Measurements from ENCODE around the gene NECTIN3.

The NECTIN3 gene

DNA sequence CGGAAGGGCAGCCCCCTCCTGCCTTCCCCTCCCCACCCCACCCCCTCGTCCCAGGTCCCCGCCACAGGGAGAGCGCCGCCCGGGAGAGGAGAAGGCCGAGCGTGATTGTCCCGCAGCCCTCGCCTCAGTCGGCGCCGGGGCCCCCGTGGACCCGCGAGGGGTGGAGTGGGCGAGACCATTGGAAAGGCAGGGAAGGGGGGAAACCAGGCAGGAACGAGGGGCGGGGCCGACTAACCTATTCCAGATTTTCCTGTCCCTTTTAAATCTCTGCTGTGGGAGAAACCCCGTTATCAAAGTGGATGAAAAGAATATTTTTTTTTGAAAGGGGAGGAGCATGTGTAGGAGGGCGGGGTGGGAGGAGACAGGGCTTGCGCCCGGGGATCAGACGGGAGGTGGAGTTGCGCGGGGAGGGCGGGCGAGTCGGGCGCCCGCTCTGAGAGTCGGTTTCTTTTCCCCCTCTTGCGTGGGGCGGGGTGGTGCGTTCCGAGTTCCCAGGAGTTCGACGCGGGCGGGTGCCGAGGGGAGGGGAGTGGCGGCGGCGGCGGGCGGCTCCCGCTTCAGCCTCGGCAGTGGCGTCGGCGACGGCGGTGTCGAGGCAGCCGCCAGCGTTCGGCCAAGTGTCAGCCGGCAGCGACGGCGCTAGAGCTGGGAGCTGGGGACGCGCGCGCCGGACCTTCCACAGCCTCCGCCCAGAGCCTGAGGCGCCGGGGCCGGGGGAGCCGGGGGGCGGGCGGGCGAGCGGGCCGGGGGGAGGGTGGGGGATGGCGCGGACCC is at the start of gene NECTIN3:
Gene NECTIN3 (plus strand): TSS at position 560 of the 774 bp plus-strand sequence. CDS start 202 bp downstream, at position 762.
- peak; percentile 75 for DNase-seq

GRCh38 chr3:111027868-111028267 is 43.7 kb upstream of the NECTIN3 start:
- DNase-seq = no peak

DNA sequence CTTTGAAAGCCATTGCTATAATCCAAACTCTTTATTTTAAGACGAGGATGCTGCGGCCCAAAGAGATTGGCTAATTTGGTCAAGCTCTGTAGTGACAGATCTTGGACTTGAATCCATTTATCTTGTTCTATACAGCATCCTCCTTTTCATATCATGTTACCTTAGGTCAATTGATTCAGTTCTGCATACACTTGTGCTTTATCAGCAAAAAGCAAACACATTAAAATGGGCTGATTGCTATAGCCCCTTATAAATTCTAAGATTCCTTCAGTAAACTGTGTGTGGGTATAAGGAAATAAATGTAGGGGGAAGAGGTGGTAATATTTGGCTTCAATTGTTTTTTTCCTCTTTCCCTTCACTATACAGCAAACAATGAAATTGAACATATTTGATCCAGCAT is 40.1 kb upstream of the NECTIN3 start:
- no peak for DNase-seq

- no peak for DNase-seq
Observed at GRCh38 chr3:111032677-111033076, 38.9 kb upstream of the NECTIN3 start.

GRCh38 chr3:111033470-111034050 is 38.1 kb upstream of the NECTIN3 start:
- no peak for DNase-seq

GRCh38 chr3:111035316-111035715 is 36.3 kb upstream of the NECTIN3 start:
- no peak for DNase-seq

GRCh38 chr3:111035902-111036301 is 35.7 kb upstream of the NECTIN3 start:
- DNase-seq = no peak

DNA sequence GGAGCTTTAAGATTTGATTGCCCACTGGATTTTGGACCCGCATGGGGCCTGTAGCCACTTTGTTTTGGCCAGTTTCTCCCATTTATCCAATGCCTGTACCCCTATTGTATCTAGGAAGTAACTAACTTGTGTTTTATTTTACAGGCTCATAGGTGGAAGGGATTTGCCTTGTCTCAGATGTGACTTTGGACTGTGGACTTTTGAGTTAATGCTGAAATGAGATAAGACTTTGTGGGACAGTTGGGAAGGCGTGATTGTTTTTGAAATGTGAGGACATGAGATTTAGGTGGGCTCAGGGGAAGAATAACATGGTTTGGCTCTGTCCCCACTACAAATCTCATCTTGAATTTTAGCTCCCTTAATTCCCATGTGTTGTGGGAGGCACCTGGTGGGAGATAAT is 30.7 kb upstream of the NECTIN3 start:
- no peak for DNase-seq

DNA sequence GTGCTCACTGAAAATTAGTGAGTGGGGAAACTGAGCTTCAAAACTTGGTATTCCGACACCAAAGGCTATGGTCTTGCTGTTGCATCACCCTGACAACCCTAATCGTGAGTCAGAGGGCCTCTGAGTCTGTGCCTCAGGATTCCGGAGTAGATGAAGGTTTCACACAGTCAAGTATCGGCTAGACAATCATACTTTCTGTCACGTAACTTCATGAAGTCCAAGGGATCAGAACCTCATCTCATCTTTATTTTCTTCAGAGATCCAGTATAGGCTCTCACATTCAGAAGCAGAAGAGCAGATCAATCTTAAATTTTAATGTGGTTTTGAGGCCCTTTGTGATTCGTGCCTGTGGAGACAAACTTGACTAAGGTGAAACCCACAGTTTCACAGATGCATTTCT is 26.1 kb upstream of the NECTIN3 start:
- DNase-seq = no peak

DNA sequence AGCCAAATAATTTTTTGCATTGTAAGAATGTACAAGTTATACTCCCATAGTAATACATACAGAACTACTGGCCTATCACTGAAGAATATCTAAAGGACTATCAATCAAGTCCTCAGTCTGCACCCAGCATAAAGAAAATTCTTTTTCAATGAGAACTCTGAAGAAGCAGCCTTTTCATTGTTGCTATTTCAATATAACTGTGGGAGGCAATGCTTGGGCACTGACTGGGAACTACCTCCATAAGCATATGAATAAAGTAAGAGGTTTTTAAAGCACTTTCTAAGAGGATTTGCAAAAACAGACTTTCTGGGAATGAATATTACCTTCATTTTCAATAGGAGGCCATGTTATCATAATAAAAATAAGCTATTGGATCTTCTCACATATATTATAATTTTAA is 24.6 kb upstream of the NECTIN3 start:
- no peak for DNase-seq

- no peak for DNase-seq
Observed at GRCh38 chr3:111047812-111048435, 23.7 kb upstream of the NECTIN3 start.

GRCh38 chr3:111051354-111051753 is 20.3 kb upstream of the NECTIN3 start:
- DNase-seq = no peak

- DNase-seq = no peak
Observed at GRCh38 chr3:111068574-111068973, 3.0 kb upstream of the NECTIN3 start.

DNA sequence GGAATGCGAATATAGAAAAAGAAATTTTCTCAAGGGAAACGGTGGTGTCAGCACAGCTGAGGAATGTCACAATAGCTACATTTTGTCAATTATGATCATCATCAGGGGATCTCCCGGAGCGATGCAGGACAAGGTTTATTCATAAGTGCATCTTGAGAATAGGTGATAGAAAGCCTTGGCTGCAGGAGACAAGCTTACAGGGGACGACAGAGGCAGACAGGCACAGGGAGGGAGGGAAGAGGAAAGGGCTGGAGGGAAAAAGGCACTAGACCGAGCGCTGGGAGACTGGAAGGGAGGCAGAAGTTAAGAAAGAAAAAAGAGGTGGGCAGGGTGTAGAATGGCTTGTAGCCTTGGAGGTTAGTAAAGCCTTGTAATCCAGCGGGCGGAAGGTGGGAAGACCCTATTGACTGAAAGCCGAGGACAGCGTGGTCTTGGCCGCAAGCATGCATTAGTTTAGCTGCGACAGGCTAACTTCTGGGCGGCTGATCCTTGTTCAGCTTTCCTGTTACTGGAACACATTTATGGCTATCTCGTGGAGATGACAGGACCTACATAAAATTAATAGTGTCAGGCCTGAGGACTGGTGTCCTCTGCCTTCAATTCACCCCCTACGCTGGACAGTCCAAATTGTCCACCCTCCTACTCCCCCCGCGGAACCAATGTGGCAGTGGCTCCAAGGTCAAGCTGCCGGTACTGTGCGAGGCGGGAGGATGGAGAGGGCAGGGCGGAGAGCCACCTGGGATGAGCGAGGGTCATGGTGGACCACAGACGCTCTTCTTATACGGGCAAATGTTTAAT is 1.4 kb upstream of the NECTIN3 start:
- no peak for DNase-seq

DNA sequence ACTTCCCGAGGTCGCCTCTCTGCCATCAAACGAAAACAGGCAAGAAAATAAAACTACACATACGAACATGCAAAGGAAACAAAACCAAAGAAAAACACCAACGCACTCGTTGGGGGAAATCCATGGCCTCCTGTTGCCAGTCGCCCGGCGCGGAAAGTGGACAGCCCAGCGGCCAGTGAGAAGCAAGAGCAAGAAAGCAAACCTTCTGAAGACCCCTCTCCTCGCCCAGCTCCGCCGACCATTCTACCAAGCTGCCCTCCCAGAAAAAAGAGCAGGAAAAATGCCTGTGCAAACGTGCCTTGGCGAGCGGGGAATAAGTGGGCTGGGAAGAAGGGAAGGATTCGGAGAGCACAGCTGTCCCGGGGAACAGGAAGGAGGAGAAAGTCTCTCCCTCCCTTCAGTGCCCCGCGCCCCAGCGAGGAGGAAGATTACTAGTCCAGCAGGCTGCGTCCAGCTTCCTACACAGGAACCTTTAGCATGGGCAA is 802 bp upstream of the NECTIN3 start:
- DNase-seq = peak in 1 of 2 donors; percentile 3

DNA sequence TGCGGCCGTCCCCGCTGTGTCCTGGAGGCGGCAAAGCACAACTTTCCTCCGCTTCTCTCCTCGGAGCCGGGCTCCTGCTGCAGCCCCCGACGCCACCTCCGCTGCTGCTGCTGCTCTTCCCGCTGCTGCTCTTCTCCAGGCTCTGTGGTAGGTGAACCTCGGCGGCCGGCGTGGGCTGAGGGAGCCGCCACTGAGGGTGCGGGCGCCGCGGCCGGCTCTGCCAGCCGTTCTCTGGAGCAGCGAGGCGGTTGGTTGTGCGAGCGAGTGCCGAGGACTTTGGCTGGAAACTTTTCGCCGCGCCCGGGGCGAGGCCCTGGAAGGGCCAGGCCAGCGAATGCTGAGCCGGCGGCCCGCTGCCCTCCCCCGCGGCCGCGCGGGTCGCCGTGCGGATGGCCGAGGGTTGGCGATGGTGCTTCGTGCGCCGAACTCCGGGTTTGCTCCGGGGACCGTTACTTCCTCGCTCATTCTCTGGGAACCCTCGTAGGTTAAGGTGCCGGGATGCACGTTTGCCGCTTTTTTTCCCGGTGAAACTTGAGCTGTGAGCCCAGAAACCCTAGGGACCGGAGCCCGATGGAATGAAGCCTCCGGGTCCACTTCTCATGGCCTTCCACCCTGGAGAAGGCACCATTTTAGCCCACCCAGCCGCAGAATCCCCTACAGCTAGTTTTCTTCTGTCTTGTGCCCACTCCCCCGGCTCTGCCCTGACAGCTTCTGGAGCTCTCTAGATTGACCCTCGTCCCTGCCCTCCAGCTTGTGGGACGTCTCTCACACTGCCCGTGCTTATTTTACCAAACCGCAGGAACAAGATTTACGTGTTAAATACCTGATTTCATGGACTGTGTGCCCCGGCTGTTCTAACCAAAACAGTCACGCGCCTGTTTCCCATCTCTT is 660 bp downstream of the NECTIN3 start:
- peak; percentile 11 to 18 for DNase-seq

DNA sequence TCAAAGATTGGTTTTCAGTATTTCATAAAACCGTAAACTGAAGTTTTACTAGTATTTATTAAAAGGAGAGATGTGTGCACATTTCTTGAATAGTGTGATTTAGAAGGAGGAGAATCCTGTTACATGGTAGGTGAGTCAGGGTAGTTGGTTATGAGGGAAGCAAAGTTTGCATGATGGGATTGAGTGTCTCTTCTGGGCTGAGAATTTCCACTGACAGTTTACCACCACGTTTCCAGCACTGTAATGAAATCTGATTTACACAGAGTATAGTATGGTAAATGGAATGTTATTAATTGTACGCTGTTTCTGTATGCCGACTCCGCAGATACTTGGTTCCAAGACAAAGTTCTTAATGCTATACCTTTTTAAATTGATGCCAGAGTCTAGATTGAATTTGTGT is 1.6 kb downstream of the NECTIN3 start:
- DNase-seq = no peak

- DNase-seq = no peak
Observed at GRCh38 chr3:111076732-111077131, 5.1 kb downstream of the NECTIN3 start.

- DNase-seq = no peak
Observed at GRCh38 chr3:111077369-111077768, 5.8 kb downstream of the NECTIN3 start.

DNA sequence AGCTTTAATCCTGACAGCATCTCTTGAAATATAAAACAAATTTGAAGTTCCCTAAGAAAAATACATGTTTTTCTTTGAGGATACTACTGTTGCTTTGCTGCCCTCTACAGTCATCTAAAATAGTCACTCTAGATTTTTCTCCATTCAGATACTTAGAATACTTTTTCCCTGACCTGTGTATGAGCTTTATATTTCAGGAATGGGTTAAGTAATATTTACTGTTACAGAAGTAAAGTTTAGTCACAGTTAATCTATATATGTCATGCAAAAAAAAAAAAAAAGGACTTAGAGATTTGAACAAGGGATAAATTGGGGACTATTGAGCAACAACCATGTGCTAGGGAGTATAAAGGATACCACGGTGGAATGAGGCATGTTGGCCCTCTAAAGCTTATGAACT is 8.8 kb downstream of the NECTIN3 start:
- no peak for DNase-seq

DNA sequence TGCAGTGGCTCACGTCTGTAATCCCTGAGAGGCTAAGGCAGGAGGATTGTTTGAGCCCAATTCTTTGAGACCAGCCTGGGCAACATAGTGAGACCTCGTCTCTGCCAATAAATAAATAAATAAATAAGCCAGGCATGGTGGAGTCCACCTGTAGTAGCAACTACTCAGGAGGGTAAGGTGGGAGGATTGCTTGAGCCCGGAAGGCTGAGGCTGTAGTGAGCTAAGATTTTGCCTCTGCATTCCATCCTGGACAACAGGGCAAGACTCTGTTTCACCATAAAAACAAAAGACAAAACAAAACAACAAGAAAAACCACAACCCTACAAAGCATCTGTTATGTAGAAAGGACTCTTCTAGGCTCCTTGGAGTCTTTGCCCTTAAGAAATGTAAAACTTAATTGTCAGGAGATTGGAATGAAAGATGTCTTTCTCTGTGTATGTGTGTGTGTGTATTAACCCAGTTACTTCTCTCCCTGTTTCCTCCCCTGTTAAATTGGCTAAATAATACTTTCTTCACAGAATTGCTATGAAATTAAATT is 9.5 kb downstream of the NECTIN3 start:
- no peak for DNase-seq

- DNase-seq = no peak
Observed at GRCh38 chr3:111084911-111085310, 13.3 kb downstream of the NECTIN3 start.

All from stimulated activated CD4-positive, alpha-beta T cell treated with anti-CD3 and anti-CD28 coated beads, Interleukin-2, amount 100 ng/mL, for 48 hours (primary cell).